Esophagus squamous epithelium (tissue), 4 donors: ENCODE data around the gene WDR64.

Experiments
- POLR2A ChIP-seq, 4 donors: fragments of 450-650 bp; IDR thresholded peaks; one replicate each; pipeline ENCODE4 v1.6.1; 2017; ENCODE audit warnings: antibody characterized with exemption in 4 of 4, mild to moderate bottlenecking in 4 of 4, moderate library complexity in 3 of 4
- TF ChIP-seq, protein P1 (sequence below), 6 experiments: fragments of 450-650 bp in 4 of 6; fragments of 200-600 bp in 2 of 6; sonication (generic) in 2 of 6; IDR thresholded peaks; one replicate each; pipeline ENCODE4 v1.5.1; 2016 to 2019; ENCODE audit warnings: antibody characterized with exemption in 6 of 6, mild to moderate bottlenecking in 4 of 6, moderate library complexity in 4 of 6

DNA sequence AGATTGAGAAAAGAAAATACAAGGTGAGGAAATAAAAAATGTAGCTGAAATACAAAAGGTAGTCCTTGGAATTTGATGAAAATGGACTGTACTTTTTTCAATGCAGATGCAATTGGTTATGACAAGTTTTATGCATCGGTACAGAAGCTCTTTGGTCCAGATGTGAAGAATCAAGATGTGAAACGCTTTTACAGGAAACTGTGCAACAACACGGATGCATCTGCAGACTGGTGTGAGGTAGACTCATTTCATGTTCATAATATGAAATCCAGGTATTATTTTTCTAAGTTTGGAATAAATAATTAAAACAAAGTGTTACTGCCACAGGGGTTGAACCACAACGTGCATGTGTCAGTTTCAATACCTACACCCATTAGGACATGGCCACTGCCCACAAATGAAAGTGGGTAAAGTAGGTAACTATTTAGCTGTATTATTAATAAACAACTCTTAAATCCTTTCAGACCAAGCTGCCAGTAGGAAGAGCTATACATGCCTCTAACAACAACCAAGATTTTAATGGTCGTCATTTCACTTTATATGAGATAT lies 8.4 kb downstream of the WDR64 start:
- TF ChIP-seq, protein P1, sequence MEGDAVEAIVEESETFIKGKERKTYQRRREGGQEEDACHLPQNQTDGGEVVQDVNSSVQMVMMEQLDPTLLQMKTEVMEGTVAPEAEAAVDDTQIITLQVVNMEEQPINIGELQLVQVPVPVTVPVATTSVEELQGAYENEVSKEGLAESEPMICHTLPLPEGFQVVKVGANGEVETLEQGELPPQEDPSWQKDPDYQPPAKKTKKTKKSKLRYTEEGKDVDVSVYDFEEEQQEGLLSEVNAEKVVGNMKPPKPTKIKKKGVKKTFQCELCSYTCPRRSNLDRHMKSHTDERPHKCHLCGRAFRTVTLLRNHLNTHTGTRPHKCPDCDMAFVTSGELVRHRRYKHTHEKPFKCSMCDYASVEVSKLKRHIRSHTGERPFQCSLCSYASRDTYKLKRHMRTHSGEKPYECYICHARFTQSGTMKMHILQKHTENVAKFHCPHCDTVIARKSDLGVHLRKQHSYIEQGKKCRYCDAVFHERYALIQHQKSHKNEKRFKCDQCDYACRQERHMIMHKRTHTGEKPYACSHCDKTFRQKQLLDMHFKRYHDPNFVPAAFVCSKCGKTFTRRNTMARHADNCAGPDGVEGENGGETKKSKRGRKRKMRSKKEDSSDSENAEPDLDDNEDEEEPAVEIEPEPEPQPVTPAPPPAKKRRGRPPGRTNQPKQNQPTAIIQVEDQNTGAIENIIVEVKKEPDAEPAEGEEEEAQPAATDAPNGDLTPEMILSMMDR (IDR thresholded peaks at IDR 0.05), result no peak
- no peak for TF ChIP-seq POLR2A (IDR thresholded peaks at IDR 0.05)
